Type B pancreatic cell (in vitro differentiated cells): ENCODE measurements around the gene TEX2. TPM values are rescaled to one million over a fixed set of nuclear protein-coding genes. Genes with fewer than 3 reads are reported as not detected.

Source experiments
- DNase-seq: peaks from one replicate; pipeline ENCODE4 v3.0.0; 2021; ENCODE audit warnings: mixed read lengths; ENCODE audit not compliant: unreplicated experiment; ENCODE audit errors: extremely low spot score
- H3K27ac Mint-ChIP-seq: 2 replicates; pipeline ENCODE4 v1.8.0; 2021; ENCODE audit warnings: mild to moderate bottlenecking, mixed read lengths
- H3K27me3 Mint-ChIP-seq: 2 replicates; pipeline ENCODE4 v1.8.0; 2021; ENCODE audit warnings: mixed read lengths
- H3K36me3 Mint-ChIP-seq: 2 replicates; pipeline ENCODE4 v1.8.0; 2021; ENCODE audit warnings: mixed read lengths
- H3K4me1 Mint-ChIP-seq: one replicate; pipeline ENCODE4 v1.8.0; 2021; ENCODE audit warnings: mixed read lengths; ENCODE audit not compliant: unreplicated experiment
- H3K4me3 Mint-ChIP-seq: 2 replicates; pipeline ENCODE4 v1.8.0; 2021; ENCODE audit warnings: mild to moderate bottlenecking, mixed read lengths
- H3K9me3 Mint-ChIP-seq: 2 replicates; pipeline ENCODE4 v1.8.0; 2021; ENCODE audit warnings: mixed read lengths
- CTCF ChIP-seq: fragments of 200-600 bp; sonication (generic); conservative IDR thresholded peaks from 2 replicates; pipeline ENCODE4 v1.5.0; 2021; ENCODE audit warnings: antibody characterized with exemption, mild to moderate bottlenecking
- long read RNA-seq: library from polyadenylated mRNA; unstranded; transcript quantifications from one replicate; pipeline ENCODE4 v2.0.0, GENCODE V29; 2020
- total RNA-seq: library from RNA; stranded (reverse); gene quantifications from 2 replicates; pipeline ENCODE4 v1.2.1, GENCODE V29; 2021; ENCODE audit warnings: low replicate concordance

TEX2 gene
- 20.4 and 23.3 TPM in 2 replicates for total RNA-seq
- long read RNA-seq, full-length matches to known transcripts, result 1 of 20 reads
- long read RNA-seq, partial matches to known transcripts, result 14 of 20 reads
- long read RNA-seq, other reads (novel, unspliced or antisense), result 5 of 20 reads

- H3K9me3 Mint-ChIP-seq, result no peaks in the 10 kb centered on the region
- peaks cover 37% of the 10 kb centered on the region for H3K4me1 Mint-ChIP-seq
- peak within 1 kb of the TSS; percentile 97 for H3K4me3 Mint-ChIP-seq
- peak within 1 kb of the TSS; percentile 95 for H3K27ac Mint-ChIP-seq
- peaks cover 53% of the 10 kb centered on the region for H3K27me3 Mint-ChIP-seq
- TF ChIP-seq CTCF, result no peak
- no peaks in the 10 kb centered on the region for H3K36me3 Mint-ChIP-seq
- DNase-seq, result peak; percentile 86
Observed at GRCh38 chr17:64263000-64263766, at the start of gene TEX2. Gene TEX2 (minus strand): TSS chr17:64263260. CDS start chr17:64214217, 49,043 bp downstream.

GRCh38 chr17:64309710-64310109, 46.6 kb upstream of the TEX2 start:
- no peaks in the 10 kb centered on the region for H3K9me3 Mint-ChIP-seq

GRCh38 chr17:64309021-64309420, 46.0 kb upstream of the TEX2 start:
- no peaks in the 10 kb centered on the region for H3K36me3 Mint-ChIP-seq
- no peak for TF ChIP-seq CTCF
- DNase-seq, result no peak
- H3K27me3 Mint-ChIP-seq, result peaks cover 2% of the 10 kb centered on the region
- no peak overlapping the region for H3K27ac Mint-ChIP-seq
- H3K4me1 Mint-ChIP-seq, result peaks cover 4% of the 10 kb centered on the region
- no peak overlapping the region for H3K4me3 Mint-ChIP-seq
- H3K9me3 Mint-ChIP-seq, result no peaks in the 10 kb centered on the region

More at GRCh38 chr17:64309710-64310109, 46.6 kb upstream of the TEX2 start:
- no peak overlapping the region for H3K27ac Mint-ChIP-seq
- no peaks in the 10 kb centered on the region for H3K36me3 Mint-ChIP-seq
- H3K4me3 Mint-ChIP-seq, result no peak overlapping the region
- peaks cover 2% of the 10 kb centered on the region for H3K27me3 Mint-ChIP-seq
- TF ChIP-seq CTCF, result no peak
- H3K4me1 Mint-ChIP-seq, result peaks cover 4% of the 10 kb centered on the region
- DNase-seq, result no peak

- Mint-ChIP-seq H3K27ac (no peak overlapping the region), H3K4me3 (no peak overlapping the region), H3K36me3 (no peaks in the 10 kb centered on the region), H3K27me3 (peaks cover 2% of the 10 kb centered on the region), H3K4me1 (peaks cover 4% of the 10 kb centered on the region), H3K9me3 (no peaks in the 10 kb centered on the region)
- no peak for DNase-seq
- TF ChIP-seq CTCF, result peak; percentile 94
Observed at GRCh38 chr17:64306850-64307463, 43.9 kb upstream of the TEX2 start.

GRCh38 chr17:64304551-64304950, 41.5 kb upstream of the TEX2 start:
- no peak overlapping the region for H3K4me3 Mint-ChIP-seq
- peaks cover 2% of the 10 kb centered on the region for H3K27me3 Mint-ChIP-seq
- H3K4me1 Mint-ChIP-seq, result peaks cover 18% of the 10 kb centered on the region
- H3K36me3 Mint-ChIP-seq, result no peaks in the 10 kb centered on the region
- no peak overlapping the region for H3K27ac Mint-ChIP-seq
- TF ChIP-seq CTCF, result no peak
- H3K9me3 Mint-ChIP-seq, result no peaks in the 10 kb centered on the region
- no peak for DNase-seq
